Measurements from ENCODE around the gene SHC1. TPM values are rescaled to one million over a fixed set of nuclear protein-coding genes. Genes with fewer than 3 reads are reported as not detected.
A peak's percentile ranks its signal among the peaks of the same experiment; 100 is the strongest.

The SHC1 gene
- polyA plus RNA-seq, 3 donors, result 73.4 to 84.2 (median 83.4) TPM

DNA sequence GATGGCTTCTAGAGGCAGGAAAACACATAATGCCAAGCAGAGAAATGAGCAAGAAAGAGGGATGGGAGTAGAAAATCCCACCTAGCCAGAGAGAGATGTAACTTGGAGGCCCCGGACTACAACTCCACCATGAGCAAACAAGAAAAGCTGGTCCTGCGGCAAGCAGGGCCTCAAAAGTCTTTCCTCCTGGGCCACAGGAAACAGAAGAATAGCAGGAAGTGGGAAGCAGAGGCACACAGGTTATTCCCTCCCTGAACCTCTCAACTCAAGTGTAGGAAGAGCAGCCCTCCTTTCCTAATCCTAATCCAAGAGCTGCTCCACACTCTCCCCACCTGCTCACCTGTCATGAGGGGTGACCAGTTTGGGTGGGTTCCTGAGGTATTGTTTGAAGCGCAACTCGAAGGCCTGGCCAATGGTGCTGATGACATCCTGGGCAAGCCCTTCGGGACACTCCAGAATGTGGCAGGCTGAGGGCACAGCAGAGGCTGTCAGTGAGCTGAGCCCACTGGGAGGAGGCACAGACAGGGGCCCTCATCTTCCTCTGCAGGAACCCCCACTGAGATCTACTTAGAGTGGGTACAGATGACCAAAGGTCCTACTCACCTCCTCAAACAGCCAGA, 3.1 kb downstream of the SHC1 start:
- no peak for DNase-seq (ENCODE audit: extremely low read depth in 1 of 11, low read depth in 9 of 11, low spot score in 4 of 11)

DNA sequence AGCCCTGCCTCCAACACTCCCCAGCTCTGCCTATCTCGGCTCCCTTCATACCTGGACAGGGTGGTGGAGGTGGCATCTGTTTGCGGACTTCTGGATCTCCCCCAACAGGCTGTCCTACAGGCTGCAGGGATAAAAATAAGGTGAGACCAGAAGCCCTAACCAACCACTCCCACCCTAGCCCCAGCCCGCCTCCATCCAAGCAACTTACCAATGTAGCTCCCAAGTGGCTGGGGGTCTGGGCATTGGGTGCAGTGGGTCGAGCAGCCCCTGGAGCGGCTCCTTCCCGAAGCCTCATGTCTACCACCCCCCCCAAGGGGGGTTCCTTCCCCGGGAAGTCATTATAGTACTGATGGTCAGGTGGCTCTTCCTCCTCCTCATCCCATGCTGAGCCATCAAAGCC, 4.4 kb downstream of the SHC1 start:
- DNase-seq (ENCODE audit: extremely low read depth in 1 of 11, low read depth in 9 of 11, low spot score in 4 of 11), result no peak

DNA sequence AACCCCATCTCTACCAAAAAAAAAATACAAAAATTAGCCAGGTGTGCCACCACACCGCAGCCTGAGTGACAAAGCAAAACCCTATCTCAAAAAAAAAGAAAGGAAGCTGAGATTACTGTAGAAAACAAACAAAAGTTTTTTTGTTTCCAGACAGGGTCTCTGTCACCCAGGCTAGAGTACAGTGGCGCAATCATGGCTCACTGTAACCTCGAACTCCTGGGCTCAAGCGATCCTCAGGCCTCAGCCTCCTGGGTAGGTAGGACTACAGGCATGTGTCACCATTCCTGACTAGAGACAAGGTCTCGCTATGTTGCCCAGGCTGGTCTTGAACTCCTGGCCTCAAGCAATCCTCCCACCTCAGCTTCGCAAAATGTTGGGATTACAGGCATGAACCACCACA, 6.2 kb downstream of the SHC1 start:
- DNase-seq (ENCODE audit: extremely low read depth in 1 of 11, low read depth in 9 of 11, low spot score in 4 of 11), result no peak

DNA sequence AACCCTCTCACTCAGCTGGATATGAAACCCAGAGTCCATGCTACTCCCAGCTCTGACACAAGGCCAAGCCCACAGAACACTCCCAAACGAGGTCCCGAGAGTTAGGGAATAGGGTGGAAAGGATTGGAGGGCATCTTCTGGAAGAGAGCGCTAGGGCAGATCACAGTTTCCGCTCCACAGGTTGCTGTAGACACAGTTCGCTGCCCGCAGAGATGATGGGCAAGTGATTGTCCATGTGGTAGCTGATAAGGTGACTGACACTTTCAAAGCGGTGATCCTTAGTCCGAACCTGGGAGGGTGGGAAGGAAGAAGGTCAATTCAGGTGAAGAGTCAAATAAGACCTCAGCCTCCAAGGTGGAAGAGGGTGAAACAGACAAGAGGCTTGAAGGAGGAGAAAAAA, 6.9 kb downstream of the SHC1 start:
- DNase-seq (ENCODE audit: extremely low read depth in 1 of 11, low read depth in 9 of 11, low spot score in 4 of 11), result no peak

DNA sequence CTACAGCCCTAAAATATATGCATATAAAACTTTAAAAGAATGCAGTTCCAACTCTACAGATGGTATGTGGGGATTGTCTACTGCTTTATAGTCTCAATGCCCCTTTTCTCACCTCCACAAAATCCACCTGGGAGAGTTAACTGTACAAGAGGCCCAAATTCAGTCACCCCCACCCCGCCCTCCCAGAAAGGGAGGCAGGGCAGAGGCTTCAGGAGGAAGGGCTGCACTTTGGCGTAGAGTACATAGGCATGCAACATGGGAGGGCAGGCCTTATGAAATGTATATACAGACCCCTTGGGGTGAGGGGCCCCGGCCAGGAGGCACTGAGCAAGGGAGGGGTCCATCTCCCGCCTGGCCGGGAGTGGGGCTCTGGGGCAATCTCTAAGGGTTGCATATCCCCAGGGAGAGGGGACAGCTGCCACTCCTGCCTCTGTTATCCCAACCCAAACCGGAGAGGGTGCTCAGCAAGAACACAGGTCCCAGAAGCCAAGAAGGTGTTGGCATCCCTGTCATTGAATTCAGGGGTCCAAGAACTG, 7.7 kb downstream of the SHC1 start:
- DNase-seq (ENCODE audit: extremely low read depth in 1 of 11, low read depth in 9 of 11, low spot score in 4 of 11), result no peak

DNA sequence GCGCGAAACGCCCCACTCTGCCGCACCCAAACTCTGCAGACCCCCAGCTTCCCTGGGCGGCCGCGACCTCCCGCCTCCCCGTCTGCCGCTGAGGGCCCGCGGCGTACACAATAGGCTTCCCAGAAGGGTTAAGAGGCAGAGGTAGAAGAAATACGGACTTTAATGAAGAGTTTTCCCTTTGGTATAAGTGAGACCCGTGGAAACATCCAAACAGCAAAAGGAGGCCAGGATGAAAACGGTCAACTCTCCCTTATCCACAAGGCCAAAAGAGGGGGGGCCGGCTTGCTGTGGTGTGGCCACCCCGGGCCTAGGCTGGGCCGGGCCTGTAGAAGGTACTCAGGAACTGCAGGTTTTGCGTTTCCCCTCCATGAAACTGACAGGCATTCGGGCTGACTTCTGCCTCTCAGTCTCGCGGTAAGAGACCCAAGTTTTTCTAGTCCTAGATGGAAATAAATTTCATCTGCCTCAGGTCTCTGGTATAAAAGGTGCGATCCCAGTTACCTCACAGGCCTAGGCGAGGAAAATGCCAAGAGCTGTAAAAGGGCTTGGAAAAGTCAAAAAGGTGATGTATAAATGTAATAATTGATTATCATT, 8.3 kb downstream of the SHC1 start:
- DNase-seq (ENCODE audit: extremely low read depth in 1 of 11, low read depth in 9 of 11, low spot score in 4 of 11), result no peak

DNA sequence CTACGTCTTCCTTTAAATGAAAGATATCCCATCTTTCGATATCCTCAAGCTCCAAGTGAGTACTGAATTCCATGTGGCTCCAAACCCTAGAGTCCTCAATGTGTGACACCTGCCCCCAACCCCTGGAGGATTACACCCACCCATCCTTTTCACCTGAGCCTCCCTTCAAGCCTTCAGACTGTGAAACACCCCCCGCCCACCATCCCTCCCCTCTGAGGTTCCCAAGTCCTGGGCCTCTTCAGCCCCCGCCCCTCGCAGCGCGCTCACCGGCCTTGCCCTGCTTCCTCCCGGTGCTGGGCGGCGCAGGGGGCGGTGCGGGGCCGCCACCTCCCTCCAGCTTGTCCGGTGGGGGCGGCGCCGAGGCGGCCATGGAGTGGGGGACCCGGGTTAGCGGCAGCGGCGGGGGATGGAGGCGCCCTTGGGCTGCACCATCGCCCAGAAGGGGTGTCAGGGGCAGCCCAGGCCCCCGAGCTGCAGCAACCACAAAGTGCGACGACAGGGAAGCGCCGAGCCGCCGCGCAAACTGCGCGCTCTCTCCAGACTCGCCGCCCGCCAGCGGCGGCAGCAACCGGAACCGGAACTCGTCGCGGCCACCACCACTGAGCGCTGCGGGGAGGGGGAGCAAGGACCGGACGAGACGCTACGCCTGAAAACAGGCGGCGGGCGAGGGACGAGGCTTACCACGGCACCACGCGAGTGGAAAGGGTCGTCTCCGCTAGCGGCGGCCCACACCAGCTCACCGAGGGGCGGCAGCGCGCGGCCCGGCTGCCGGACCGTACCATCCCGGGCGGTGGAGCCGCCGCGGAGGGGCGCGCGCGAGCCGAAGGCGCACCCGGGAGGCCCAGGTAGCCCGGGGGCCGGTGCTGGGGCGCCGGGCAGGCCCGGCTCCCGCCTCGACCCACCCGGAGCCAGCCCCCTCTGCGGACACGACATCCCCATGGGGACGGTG, 9.1 kb downstream of the SHC1 start, which contains the start of gene PYGO2:
Gene PYGO2, minus strand, starts transcription at position 576 of the 949 bp plus-strand sequence. Its CDS starts 206 bp downstream, at position 370.
- DNase-seq (ENCODE audit: extremely low read depth in 1 of 11, low read depth in 9 of 11, low spot score in 4 of 11), result peak in 7 of 11 donors; percentile 68 to 85 (median 75)

DNA sequence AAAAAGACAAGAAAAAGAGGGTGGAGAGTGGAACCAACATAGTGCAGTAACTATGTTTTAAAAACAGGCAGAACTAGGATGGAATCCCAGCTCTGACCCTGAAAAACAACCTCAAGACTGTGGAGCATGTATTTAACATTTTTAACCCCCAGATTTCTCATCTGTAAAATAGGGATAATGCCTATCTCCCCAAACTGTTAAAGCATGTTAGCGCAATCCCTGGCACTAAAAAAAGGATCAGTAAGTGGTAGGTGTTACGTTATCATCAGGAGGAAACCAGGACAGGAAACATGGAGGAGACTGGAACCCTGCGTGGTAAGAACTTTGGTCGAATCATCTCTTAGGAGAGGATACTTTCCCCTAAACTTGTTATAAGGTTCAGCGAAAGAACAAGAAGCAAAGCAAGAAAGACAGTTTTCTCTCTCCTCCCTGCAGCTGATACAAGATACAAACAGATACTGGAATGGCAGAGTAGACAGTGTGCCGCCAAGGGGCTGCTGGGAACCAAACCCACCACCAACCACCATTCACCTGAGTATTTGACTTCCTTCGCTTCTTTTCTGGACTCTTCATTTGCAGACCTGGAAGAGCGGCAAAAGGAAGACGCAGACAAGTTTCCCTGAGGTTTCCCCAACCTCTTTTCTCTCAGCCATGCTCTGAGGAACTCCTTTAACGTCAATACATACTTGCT, 10.0 kb downstream of the SHC1 start:
- DNase-seq (ENCODE audit: extremely low read depth in 1 of 11, low read depth in 9 of 11, low spot score in 4 of 11), result no peak

DNA sequence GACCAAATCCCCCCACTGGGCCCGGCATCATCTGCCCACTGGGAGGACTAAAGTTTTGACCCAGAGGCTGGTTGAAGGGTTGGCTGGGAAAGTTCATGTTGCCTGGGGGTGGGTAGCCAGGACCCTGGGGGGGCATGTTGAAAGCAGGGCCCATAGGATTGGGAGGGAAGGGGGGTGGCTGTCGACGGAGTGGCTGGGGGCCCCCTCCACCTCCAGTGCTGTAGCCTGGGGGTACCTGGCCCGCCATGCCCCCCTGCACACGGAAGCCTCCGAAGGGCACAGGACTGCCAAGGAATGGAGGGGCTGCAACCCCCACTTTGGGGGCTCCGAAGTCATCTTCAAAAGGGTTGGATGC, 11.1 kb downstream of the SHC1 start:
- no peak for DNase-seq (ENCODE audit: extremely low read depth in 1 of 11, low read depth in 9 of 11, low spot score in 4 of 11)

DNA sequence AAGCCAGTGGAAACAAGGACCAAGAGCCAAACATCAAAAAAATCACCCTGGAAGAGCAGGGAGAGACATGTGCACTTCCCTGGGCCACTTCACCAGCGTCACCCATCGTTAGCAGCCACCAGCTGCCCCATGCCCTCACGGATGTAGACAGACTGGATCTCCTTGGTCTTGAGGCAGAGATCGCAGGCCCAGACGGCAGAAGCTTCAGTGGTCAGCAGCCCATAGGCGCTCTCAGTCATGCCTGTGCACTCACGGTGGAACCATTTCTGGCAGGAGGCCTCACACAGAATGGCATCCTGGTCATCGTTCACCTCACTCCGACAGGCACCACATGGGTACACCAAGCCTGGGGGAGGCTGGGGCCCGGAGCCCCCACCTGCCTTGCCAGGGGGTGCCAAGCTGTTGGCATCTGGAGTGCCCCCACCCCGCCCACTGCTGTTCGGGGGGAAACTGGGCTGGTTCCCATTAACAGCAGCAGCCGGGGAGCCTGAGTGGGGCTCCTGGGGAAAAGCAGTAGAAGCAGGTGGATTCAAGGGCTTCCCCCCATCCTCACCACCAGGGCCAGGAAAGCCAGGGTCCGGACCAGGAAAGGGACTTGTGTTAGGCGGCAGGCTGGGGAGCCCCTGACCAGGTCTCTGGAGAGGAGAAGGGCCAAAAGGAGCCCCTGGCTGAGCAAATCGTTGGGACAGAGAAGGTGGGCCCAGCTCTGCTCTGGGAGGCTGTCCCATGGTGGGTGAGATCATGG, 11.7 kb downstream of the SHC1 start:
- no peak for DNase-seq (ENCODE audit: extremely low read depth in 1 of 11, low read depth in 9 of 11, low spot score in 4 of 11)

DNA sequence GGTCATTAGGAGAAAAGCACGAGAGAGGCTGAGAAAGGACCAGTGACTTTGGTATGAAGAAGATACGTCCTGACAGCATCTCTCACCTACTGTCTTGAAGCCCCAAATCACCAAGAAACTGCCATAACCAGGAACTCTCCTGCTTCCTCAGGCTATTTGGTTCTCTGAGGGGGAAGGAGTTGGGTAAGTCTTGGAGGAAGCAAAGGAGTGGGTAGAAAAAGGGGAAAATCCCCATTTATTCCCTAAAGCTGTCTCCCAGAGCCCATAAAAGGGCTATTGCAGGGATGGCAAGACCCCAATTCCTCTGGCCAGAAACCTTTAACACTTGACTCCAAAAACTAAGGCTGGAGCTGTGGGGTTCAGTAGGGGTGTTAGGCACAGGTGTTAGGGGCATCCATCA, 12.5 kb downstream of the SHC1 start:
- no peak for DNase-seq (ENCODE audit: extremely low read depth in 1 of 11, low read depth in 9 of 11, low spot score in 4 of 11)

DNA sequence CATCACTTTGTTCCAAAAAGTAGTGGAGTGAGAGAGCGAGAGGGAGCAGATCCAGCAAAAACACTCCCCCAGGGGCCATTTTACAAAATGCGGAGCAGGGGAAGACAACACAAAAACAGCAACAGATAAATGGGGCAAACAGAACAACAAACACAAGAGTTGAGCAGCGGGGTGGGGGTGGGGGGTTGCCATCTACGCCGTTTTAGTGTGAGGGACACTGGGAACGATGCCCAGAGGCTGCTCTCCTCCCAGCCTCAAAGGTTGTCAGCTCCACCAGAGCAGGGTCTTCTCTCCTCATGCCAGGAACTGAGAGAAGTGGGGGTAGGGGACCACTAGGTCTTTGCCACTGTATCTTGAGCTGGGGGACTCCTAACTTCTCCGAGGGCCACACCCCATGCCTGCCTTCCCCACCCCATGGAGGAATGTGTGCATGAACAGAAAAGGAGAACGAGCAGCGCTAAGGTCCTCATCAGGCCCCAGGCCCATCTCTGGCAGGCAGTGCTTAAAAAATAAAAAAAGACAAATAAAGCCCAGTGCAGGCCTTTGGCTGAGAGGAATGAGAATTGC, 13.4 kb downstream of the SHC1 start:
- no peak for DNase-seq (ENCODE audit: extremely low read depth in 1 of 11, low read depth in 9 of 11, low spot score in 4 of 11)

DNA sequence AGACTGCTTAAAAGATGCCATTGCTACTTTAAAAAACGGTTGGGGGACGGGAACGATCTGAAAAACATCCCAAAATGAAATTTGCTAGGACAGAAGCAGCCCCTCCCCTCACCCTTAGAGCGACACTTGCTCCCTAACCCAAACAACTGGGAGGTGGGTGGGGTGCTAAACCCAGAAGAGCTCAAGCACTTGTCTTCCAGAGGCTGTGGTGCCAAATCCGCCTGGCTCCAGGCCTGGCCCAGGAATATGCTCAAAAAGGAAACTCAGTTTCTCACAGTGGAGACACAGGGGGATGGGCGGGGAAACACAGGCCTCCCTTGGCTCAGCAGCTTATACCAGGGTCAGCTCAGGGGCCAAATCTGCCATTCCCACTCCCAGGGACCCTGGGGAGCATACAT, 14.0 kb downstream of the SHC1 start:
- no peak for DNase-seq (ENCODE audit: extremely low read depth in 1 of 11, low read depth in 9 of 11, low spot score in 4 of 11)

DNA sequence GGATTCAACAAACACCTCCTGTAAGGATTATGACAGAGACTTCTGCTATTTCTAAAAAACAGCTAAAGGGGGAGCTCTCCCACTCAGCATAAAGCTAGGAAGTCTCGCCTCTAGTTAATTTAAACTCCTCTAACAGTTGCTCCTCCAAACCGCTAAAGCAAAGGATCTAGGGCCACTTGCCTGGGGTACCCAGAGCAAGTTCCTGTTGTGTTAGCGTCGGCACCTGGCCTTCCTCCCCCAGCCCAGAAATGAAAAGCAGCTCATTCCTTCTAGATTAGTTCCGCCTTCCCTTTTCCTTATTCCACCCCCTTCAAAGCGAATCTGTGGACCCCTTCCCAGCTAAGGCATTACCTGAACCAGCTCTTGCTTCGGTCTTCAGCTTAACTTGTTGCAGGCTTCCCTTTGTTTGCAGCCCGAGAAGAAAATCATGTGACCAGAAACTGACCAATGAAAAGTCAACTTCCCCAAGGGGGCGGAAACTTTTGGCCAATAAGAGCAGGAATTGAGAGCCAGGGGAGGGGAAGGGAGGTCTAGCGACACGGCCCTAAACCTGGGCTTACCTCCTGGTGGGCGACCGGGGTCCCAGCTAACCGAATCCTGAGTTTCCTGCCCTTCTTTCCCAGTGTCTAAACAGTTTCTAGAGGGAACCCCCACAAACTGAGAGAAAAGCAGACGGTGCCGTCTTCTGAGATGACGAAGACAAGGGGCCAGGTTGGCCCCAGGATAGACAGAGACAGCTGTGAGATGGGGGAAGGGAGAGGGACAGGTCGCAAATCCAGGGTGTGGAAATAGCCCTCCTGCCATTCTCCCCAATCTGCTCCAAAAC, 14.6 kb downstream of the SHC1 start, which contains the start of gene PBXIP1:
Gene PBXIP1, minus strand, starts transcription at position 382 of the 826 bp plus-strand sequence. CDS start 2,378 bp downstream, outside the sequence.
- peak in 10 of 11 donors; percentile 89 to 98 (median 94) for DNase-seq (ENCODE audit: extremely low read depth in 1 of 11, low read depth in 9 of 11, low spot score in 4 of 11)

DNA sequence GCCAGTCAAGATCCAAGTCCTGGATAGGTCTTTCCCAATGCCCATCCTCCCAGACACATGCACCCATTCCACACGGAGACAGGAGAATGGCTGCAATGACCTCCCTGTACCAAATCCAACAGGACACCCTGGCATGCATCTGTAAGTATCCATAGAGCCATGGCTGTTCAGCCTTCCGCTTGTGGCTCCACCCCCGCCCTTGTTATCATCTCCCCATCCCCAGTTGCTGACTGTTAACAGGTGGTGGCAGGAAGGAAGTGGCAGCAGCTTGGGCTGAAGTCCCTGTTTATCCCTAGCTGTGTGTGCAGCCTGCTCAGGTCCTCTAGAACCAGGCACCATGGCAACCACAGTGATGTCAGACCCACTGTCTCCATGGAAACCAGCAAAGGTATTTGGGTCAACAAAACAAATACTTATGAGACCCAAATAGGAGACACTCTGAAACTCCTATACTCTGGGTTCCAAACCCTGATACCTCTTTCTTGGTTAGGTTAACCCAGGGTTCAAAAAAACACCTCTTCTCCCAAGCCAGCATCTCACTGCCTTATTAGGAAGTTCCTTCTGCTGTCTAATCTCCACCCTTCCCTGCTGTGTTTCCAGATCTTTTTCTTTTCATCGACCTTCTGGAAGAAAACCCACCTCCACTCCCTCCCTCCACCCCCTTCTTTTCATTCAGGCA, 15.4 kb downstream of the SHC1 start:
- peak in 3 of 11 donors; percentile 71 to 77 (median 72) for DNase-seq (ENCODE audit: extremely low read depth in 1 of 11, low read depth in 9 of 11, low spot score in 4 of 11)

DNA sequence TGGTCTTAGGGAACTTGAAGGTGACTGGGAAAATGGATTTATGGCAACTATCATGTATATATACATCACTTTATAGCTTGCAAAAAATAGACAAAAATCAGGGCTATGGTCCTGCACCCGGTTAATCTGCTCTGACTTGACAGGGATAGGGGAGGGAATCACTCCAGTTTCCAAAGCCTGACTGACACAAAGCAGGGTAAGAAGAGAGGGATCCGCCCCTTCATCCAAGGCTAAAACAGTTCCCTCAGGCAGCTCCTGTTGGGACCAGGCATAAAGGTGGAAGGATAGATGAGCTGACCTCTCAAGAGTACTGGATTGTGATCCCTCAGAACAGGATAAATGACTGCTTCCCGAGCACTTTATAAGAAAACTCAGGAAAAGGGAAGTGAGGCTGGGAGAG, 16.0 kb downstream of the SHC1 start:
- no peak for DNase-seq (ENCODE audit: extremely low read depth in 1 of 11, low read depth in 9 of 11, low spot score in 4 of 11)

DNA sequence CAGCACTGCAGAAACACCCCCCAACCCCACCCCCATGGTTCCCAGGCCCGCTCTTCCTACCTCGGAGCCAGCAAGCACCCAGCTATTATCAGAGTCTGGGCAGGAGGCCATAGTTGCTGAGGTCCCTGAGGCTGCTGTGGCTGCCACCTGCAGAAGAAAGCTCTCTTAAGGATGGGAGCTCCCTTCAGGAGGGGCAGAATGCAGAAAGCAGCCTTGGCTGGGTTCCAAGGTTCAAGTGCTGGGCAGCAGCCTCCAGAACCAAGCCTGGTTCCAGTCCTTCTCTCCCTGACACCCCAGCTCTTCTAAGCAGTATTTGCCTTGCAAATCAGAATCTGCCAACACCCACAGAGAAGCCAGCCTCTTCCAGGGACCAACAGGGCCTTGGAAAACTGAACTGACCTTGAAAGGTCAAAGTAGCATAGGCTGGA, 16.9 kb downstream of the SHC1 start:
- DNase-seq (ENCODE audit: extremely low read depth in 1 of 11, low read depth in 9 of 11, low spot score in 4 of 11), result no peak

All from renal cortex interstitium (tissue), 11 donors.